Right ventricle myocardium inferior (tissue), 1 donor: ENCODE results near the gene FTSJ3. TPM values are rescaled to one million over a fixed set of nuclear protein-coding genes. Genes with fewer than 3 reads are reported as not detected.
"Not testable (repeated sequence)": the region's sequence is repeated elsewhere in the genome, so short reads cannot be mapped to it uniquely, and the experiment has no call there.

ENCODE experiments used
- ATAC-seq: fragments of 200-7000 bp; cut with Tn5 transposase; one replicate; pipeline ENCODE4 v1.9.1; 2020; ENCODE audit warnings: mild to moderate bottlenecking, moderate library complexity
- DNase-seq: peaks from one replicate; pipeline ENCODE4 v3.0.0; 2021; ENCODE audit errors: missing footprints
- intact Hi-C: fragments of 100-400 bp; cut with DNase I; formaldehyde crosslinking; loops from one replicate; pipeline ENCODE4 v1.11.0; 2022
- total RNA-seq: library from RNA; stranded (reverse); fragmentation: NEBNext Ultra II Directional; extraction: Animal tissue kit (Norgen Biotek cat#: 25700); gene quantifications from one replicate; pipeline ENCODE4 v1.2.1, GENCODE V29; 2021
- donor health status: DM: no; HTN: yes; CAD: no; lungs with severe emphysema.

The FTSJ3 gene
- total RNA-seq, 1 donor from 2014 or later = 34.2 TPM

DNA sequence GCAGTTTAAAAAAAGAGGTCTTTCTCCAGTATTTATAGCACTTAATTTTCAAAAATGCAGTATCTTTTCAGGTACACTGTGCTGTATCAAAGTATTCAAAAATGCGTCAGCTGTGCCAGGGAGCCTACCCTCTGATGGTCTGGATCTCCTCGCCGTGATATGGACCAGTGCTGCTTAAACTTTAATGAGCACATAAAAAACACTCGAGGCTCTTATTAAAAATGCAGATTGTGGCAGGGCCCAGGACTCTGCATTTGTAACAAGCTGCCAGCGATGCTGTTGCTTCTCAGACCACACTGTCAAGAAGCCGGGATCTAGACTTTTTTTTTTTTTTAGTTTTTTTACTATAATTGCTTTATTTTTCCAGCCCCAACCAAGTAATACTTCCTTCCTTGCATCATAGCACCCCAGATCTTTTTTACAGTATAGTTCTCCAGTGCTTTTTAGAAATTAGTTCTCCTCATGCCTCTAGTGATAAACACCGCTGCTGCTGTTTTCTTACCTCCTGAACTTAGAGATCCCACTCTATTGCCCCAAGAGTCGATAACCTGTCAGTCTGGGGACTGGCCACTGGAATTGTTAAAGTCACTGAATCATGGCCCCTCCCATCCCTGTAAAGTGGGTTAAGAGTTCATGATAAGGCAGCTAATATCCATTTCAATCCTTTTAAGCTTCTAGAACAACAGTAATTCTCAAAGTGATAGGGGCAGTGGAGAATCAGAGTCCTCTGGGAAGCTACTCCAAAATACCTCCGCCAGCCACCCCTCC is 16.6 kb upstream of the FTSJ3 start:
- intact Hi-C loops = no loop called here
- DNase-seq (no peak), ATAC-seq (no peak)

DNA sequence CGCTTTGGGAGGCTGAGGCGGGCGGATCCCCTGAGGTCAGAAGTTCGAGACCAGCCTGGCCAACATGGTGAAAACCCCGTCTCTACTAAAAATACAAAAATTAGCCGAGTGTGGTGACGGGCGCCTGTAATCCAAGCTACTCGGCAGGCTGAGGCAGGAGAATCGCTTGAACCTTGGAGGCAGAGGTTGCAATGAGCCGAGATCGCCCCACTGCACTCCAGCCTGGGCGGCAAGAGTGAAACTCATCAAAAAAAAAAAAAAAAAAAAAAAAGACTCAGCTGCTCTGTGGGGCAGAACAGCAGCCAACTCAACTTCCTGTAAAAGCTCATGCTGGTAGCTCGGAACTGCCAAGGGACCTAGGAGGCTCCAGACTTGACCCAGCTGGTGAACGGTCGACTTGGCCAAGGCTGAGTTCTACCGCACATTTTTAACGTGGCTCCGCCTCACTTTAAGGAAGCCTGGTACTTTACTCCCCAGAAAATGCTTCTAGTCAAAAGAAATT is 16.0 kb upstream of the FTSJ3 start:
- peak; percentile 11 for ATAC-seq
- DNase-seq = peak; percentile 82
- intact Hi-C loops = not testable (repeated sequence)

DNA sequence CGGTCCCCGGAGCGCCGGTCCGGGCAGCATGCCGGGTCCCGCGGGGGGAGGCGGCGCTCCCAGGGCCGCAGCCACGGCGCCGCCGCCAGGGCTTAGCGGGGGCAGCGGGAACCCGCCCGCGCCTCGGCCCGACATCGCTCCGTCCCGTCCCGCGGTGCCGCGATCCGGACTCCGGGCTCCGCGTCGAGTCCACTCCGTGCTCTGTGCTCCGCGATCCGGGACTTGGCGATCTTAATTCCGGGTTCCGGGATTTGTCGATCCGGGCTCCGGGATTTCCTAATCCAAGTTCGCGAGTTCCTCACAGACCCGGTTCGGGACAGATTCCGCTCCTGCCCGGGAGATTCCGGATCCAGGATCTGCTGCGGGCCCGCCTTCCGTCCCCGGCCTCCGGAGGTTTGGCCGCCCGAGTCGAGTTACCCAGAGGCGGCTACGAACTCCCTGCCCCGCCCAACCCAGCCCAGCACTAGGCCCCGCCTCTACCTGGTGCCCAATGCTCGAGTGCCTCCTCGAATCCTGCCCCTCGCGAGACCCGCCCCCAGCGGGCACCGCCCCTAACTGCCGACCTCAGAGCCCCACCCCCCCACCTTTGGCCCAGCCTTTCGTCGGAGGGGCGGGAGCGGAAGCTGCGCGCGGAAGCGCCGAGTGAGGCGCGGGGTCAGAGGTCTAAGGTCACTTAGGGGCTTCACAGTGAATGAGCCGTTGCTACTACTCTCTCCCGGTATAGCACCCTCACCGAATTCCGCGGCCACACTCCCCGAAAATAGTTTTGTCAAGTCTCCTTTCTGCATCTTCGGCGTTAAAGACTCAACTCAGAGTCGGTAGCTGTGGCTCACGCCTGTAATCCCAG is 15.3 kb upstream of the FTSJ3 start, which contains the start of gene SMARCD2:
Gene SMARCD2 (minus strand): TSS at position 146 of the 847 bp plus-strand sequence. CDS start 11 bp downstream, at position 135.
- ATAC-seq = peak; percentile 84
- intact Hi-C loops = no loop called here

DNA sequence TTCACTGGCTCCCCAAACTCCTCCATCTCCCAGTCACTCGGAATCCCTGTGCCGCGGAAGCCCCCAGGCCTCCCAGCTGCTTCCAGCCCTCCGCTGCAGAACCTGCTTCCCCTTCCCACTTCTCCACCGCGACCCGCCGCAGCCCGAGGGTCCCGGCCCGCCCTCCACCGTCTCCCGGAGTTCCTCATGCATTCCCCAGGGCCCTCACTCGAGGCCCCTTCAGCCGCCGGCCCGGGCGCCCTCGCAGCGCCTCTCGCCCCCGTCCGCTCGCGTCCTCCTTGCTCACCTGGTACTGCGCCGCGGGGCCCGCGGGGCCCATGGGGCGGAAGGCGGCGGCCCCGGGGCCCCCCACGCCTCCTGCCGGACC is 14.7 kb upstream of the FTSJ3 start:
- intact Hi-C loops = no loop called here
- DNase-seq (no peak), ATAC-seq (no peak)

More for the DNA sequence above, 15.3 kb upstream of the FTSJ3 start, which contains the start of gene SMARCD2:
- peak; percentile 99 for DNase-seq

DNA sequence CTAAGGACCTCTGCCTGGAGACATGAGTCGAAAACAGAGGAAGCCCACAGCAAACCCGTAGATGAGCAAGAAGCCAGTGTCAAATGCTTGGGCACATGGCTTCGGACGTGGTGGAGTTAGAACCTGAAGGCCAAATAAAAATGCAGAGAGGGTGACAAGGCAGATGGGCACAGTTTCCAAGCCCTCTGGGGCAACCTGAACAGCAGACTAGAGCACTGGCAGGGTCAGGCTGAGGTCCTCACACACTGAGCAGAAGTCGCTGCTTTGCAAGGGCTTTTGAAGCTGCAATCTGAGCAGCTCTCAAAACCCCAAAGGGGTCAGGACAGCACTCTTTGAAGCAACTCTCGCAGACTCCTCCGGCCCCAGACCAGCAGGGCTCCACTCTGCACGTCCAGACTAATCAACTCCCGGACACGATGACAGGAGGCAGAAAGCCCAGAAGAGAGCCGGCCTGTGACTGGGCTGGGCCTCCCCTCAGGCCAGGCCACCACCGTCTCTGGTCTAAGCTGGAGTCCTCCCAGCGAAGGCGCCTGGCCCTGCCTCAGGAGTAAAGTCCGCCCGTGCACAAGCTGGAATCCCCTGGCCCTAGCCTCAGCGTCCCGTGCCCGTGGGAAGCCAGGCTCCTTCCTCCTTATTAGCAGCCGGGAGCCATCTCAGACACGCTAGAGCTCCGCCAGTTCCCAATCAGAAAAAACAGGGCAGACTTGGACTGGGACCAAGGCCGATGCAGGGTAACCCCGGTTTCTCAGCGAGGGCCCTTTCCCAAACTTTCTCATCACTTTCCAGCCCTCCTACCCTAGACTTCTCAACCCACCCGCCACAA is 14.1 kb upstream of the FTSJ3 start:
- peak; percentile 89 for DNase-seq
- ATAC-seq = peak; percentile 42
- intact Hi-C loops = no loop called here

DNA sequence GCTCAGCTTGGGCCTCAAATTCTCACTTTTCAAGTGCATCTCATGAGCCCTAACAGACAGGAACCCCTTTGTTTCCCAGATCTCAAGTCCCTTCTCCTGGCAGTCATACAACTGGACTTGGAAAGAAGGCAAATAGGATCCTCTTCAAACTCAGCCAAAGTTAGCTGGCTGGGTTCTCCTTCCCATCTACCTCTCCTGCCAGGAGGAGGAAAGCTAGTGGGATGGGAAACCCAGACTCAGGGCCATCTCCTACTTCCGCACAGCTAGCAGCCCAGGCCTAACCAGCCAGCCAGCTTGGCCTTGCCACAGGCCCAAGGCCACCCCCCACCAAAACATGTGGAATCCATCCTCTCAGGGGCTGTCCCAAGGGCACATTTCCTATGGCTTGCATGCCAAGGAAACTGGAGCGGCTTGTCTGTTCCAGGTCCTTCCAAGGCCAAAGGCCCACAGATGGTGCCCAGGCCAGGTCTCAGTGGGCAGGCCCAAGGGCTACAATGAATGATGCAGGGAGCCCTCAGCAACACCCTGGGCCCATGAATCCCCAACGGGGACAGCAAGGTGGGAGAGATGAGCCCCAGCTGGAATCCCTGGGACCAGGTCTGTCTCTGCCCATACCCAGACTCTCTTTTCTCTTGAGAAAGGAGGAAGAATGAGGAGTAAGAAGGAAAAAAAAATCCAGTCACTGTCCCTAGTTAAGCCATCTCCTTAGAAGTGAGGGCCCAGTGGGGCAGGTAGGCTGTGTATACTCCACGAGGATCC is 13.3 kb upstream of the FTSJ3 start:
- intact Hi-C loops = no loop called here
- DNase-seq (peak; percentile 74), ATAC-seq (peak; percentile 4)

DNA sequence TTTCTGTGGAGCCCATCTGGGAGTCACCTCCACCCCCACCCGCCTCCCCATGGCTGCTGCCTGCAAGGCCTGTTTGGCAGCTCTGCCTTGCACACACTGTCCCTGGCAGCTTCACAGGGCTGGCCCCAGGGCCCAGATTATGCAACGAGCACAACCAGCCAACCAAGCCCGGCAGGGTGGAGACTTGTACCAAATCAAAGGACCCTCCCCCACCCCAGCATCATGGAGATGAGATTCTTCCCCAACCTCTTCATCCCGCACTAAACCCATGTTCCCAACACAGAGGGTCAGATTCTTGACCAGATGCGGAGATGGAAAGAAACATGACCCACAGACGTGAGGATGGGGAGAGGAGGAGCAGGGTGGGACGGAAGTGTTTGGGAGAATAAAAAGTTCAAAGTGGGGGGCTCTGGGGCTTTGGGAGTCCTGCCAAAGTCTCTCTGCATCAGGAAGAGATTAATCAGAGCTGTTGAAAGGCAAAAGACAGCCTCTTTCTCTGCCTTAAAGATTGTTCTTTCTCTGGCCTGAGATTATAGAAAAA is 11.2 kb upstream of the FTSJ3 start:
- DNase-seq (peak; percentile 95), ATAC-seq (peak; percentile 54)
- intact Hi-C loops = no loop called here

DNA sequence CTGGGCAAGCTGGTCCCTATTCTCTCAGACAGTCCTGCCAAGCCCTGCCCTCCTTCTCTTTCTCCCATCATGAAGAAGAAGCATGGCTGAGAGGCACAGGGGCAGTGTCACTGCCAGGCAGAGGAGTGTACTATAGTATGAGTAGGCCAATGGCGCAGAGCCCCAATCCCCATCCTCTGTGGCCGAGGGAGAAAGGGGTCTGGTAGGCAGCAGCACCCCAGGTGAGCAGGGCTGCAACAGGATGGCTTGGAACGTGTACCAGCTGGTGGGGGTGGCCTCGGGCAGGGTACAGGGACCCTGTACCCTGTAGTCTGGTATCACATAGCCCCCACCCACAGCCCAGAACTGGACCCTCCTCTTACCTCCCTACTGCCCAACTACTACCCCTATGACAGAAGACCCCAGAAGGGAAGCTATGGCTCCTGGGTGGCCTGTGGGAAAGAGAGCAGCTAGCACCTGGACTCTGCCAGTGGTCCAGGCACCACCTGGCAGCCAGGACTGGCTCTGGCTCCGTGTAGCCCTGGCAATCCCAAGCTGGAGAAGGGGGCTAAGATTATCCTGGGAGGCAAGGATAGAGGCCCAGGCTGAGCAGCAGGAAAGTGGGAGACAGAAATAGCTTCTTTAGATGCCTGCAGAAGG is 10.6 kb upstream of the FTSJ3 start:
- ATAC-seq (no peak), DNase-seq (peak; percentile 59)
- intact Hi-C loops = no loop called here

DNA sequence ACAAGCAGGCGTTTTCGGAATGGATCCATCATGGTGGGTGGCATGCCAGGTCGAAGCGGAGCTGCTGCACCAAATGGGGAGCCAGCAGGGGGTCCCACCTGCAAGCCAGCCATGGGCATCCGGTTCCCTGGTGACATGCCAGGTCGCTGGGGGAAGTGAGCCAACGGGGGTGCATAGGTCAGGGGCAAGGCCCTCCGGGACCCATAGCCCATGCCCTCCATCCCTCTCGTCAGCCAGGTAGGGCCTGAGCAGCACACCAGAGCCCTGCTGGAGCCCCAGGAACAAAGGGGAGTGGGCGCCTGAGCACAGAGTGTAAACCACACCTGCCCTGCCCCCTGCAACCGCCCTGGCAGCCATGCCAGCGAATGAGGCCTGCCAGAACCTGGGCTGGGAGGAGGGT is 10.0 kb upstream of the FTSJ3 start:
- no peak for DNase-seq
- intact Hi-C loops = no loop called here
- no peak for ATAC-seq

DNA sequence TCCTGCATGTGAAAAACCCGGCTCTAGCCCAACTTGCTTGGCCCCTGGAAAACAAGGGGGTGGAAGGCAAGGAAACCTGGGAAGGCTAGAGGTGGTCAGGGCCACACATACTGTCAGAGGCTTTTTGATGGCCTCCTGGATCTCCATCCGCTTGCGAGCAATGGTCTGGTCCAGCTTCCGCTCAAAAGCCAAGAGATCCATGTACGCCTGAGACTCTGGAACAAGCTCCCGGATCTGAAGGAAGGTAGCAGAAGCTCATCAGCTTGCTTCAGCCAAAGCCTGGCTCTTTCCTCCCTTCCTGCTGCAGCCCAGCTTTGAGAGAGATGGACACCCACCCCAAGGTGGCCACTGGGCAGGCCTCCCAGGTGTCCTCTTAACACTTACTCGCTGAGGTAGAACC is 9.3 kb upstream of the FTSJ3 start:
- ATAC-seq = no peak
- intact Hi-C loops = no loop called here
- DNase-seq = no peak

DNA sequence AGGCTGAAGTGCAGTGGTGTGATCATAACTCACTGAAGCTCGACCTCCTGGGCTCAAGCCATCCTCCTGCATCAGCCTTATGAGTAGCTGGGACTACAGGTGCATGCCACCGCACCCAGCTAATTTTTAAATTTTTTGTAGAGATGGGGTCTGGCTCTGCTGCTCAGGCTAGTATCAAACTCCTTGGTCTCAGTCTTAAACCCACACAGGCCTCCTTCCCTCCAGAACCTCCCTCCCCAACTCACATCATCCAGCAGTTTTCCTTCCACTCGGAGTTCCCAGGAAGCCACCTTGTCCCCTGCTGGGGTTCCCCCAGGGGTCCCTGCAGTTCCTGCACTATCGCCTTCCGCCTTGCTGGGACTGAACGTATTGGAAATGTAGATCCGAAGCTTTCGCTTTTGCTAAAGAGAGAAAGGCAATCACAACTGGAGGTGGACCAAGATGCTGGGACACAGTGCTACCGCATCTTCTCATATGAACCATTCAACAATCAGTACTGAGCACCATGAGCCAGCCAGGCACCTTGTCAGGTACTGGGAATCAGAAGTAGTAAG is 7.8 kb upstream of the FTSJ3 start:
- DNase-seq (no peak), ATAC-seq (no peak)
- intact Hi-C loops = no loop called here

DNA sequence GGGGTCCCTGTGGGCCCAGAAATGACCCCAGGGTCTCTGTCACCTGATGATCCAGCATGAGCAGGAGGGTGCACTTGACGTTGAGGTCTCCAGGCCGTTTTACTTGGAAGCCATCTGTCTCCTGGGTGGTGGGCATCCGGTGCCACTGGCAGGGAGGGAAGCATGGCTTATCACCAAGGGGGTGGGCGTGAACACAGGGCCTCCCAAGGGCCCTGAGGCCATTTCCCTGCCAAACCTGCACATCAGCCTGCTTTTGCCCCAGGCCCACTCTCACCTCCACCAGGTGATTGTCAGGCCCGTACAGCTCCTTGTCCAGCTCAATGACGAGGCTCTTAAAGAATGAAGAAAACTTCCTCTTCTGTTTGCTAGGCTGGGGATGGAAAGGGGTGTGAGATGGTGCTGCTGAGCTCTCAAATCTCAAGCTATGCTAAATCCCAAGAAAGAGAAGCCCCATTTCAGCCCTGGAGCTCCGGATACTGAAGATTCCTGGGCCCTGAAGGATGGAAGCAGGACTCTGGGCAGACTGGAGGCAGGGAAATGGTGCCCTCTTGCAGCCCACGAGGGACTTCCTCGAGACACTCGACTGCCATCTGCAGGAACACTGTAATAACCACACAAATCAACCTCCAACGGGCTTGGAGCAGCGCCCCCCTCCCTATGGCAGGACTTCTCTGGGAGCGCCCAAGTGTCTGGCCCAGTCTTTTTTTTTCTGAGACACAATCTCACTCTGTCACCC is 7.1 kb upstream of the FTSJ3 start:
- DNase-seq (no peak), ATAC-seq (no peak)
- intact Hi-C loops = no loop called here

DNA sequence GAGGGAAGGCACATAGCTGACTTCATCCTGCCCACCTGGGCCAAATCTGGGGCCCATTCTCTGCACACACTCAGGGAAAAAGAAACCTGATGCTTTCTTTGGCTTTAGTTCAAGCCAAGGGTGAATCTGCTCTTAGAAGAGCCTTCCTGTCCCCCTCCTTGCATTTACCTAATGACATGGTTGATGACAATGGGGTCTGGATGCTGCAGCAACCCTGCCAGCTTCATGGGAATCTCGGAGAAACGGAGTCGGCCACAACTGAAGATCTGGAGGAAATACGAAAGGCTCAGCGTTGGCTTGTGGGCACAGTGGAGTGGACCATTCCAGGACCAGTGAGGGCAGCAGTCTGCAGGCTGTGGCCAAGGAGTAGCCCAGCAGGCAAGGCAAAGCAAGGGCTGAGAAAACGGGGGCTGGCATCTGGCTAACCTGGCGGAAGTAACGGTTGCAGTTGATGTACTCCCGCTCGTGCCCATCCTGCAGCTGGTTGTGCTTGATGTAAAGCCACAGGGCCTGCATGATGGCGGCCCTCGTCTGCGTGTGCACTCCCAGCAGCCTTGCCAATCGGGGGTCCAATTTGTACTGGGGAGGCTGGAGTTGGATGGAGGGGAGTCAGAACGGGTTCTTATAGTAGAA is 6.4 kb upstream of the FTSJ3 start:
- DNase-seq (no peak), ATAC-seq (no peak)
- intact Hi-C loops = no loop called here

DNA sequence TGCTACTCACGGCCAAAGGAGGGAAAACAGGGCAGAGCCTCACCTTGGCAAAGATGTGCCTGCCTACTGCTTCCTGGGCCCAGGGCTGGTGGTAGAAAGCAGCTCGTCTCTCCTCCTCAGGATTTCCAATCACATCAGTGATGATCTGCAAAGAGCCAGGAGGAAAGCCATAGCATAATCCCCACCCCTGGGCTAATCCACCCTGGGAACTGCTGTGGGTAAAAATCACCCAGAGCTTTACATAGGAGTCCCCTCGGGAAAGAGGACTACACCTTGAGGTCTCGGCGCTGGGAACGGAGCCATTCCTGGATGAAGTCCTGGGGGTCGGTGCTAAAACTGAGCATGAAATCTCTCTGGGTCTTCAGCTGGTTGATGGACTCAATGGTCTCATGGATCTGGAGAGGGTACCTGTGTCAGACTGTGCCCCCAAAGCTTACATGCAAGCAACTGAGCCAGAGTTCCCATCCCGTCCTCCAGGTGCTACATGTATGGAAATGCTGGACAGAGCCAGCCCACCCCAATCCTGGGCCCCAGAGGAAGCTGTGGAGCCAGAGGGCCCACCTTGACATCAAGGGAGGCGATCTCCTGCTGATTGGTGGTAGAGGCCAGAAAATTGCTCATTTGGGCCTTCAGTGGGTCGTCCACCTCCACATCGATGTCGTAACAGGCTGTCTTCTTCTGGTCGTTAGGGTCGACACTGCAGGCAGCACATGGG is 5.7 kb upstream of the FTSJ3 start:
- intact Hi-C loops = no loop called here
- DNase-seq (peak; percentile 55), ATAC-seq (no peak)

DNA sequence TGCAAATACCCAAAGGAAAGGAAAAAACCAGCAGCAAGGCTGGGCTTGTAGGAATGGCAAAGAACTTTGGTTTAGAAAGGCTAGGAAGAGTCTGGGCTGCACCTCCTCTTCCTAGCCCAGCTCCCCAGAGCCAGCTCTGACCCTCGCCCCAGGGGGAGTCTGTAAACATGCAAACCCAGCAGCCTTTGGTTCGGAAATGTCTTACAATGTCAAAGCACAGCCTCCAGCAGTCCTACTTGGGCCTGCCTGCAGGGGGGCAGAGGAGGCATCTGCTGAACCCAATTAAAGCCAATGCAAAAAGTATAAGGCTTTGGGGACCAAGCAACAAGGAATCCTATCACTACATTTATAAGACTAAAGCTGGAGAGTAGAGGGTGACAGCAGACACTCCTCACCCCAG is 5.0 kb upstream of the FTSJ3 start:
- DNase-seq = no peak
- intact Hi-C loops = no loop called here
- no peak for ATAC-seq

DNA sequence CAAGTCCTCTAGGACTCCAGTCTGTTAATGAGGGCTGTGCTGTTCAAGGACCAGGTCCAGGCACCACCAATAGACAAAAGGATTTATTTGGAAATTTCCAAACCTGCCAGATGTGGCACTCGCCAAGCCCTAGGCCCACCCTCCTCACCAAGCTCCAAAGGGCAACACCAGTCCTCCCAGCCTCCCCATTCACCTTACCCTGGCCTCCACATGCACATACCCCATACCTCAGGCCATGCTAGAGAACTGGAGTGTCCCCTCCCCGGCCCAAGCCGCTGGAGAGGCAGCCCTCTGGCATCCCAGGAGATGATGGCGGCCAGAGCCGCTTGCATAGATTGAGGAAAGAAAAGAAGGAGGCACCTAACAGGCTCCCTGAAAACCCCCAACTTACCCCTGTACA is 4.6 kb upstream of the FTSJ3 start:
- DNase-seq (no peak), ATAC-seq (no peak)
- intact Hi-C loops = no loop called here
